GM19193 (cell line): ENCODE data around the gene ZNF219.

Source experiments
- POLR2A ChIP-seq: IDR thresholded peaks from 4 replicates; pipeline ENCODE4 v1.6.1; 2011; ENCODE audit not compliant: insufficient read depth, insufficient read length; ENCODE audit errors: extremely low read depth

ZNF219 gene

GRCh38 chr14:21106176-21106497 is 7.7 kb upstream of the ZNF219 start:
- no peak for TF ChIP-seq POLR2A

GRCh38 chr14:21105095-21105494 is 6.6 kb upstream of the ZNF219 start:
- no peak for TF ChIP-seq POLR2A

- no peak for TF ChIP-seq POLR2A
Observed at GRCh38 chr14:21104448-21105060, 6.1 kb upstream of the ZNF219 start.

GRCh38 chr14:21103710-21104447 is 5.4 kb upstream of the ZNF219 start:
- TF ChIP-seq POLR2A: peak; percentile 90

- TF ChIP-seq POLR2A: no peak
Observed at GRCh38 chr14:21103411-21103709, 4.9 kb upstream of the ZNF219 start.

GRCh38 chr14:21102521-21103410 is 4.3 kb upstream of the ZNF219 start:
- TF ChIP-seq POLR2A: no peak

GRCh38 chr14:21101802-21102413 is 3.5 kb upstream of the ZNF219 start:
- no peak for TF ChIP-seq POLR2A

- no peak for TF ChIP-seq POLR2A
Observed at GRCh38 chr14:21100931-21101330, 2.5 kb upstream of the ZNF219 start, which contains the start of gene TMEM253. TSS of gene TMEM253 (plus strand) at chr14:21101066. CDS start at chr14:21101344, 278 bp downstream.

GRCh38 chr14:21099596-21099985 is 1.1 kb upstream of the ZNF219 start:
- TF ChIP-seq POLR2A: no peak

- no peak for TF ChIP-seq POLR2A
Observed at GRCh38 chr14:21098892-21099595, 589 bp upstream of the ZNF219 start.

- no peak for TF ChIP-seq POLR2A
Observed at GRCh38 chr14:21097636-21098075, 799 bp downstream of the ZNF219 start.

GRCh38 chr14:21096978-21097635 is 1.3 kb downstream of the ZNF219 start:
- TF ChIP-seq POLR2A: no peak

- no peak for TF ChIP-seq POLR2A
Observed at GRCh38 chr14:21096438-21096837, 2.0 kb downstream of the ZNF219 start.

GRCh38 chr14:21095430-21096205 is 2.8 kb downstream of the ZNF219 start:
- TF ChIP-seq POLR2A: no peak
